ENCODE data around the gene TENM4. TPM values are rescaled to one million over a fixed set of nuclear protein-coding genes. Genes with fewer than 3 reads are reported as not detected.
A peak's percentile ranks its signal among the peaks of the same experiment; 100 is the strongest.
"Not testable (repeated sequence)": the region's sequence is repeated elsewhere in the genome, so short reads cannot be mapped to it uniquely, and the experiment has no call there.

Gene TENM4
- total RNA-seq, 1 donor from 2014 or later = 0.21 TPM

DNA sequence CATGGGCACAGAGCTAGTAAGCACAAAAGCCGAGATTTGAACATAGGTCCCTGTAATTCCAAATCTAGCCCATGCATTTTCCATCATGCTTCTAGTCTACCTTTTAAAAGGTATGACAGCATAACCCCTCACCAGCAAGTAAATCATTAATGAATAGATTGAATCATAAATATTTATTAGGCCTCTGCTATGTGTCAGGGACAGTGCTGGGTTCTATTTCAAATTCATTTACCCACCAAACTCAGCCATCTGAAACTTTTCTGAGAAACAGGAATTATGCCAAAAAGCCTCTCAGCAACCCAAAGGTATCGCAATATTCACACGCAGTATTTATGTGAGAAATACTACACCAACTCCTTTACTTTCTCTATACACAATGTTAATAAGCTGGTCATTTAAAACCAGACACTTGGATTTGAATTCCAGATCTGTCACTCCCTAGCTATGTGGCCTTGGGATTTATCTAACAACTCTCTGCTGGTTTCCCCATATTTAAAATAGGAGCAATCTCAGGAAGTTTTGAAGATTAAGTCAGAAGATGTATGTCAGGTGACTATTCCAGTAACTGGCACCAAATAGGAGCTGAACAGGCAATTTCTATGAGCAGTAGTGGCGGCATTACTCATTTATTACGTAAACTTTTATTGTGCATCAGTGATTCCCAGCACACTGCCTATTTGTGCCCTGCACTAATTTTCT is 191.4 kb downstream of the TENM4 start:
- no peak for DNase-seq (ENCODE audit: low read depth)

DNA sequence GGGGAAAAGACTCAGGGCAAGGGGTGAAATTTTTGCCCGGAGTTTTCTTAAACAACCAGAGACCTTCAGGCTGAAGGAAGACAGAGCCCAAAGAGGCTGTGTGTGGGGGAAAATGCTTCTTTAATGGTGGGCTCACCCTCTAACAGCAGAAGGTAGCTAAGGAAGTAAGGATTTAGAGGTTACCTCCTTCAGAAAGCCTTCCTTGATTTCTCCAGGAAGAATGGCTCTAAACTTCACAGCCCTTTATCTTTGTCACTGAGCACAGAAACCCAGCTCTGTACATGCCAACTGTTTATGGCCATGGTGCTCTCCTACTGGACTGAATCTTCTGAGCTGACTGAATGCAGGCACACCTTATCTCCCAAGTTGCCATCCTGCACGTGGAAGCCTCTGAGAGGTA is 196.0 kb downstream of the TENM4 start:
- DNase-seq (ENCODE audit: low read depth) = no peak

- DNase-seq (ENCODE audit: low read depth) = peak; percentile 16
Observed at GRCh38 chr11:79244241-79244772, 196.5 kb downstream of the TENM4 start.

- DNase-seq (ENCODE audit: low read depth) = no peak
Observed at GRCh38 chr11:79243422-79244210, 197.2 kb downstream of the TENM4 start.

- DNase-seq (ENCODE audit: low read depth) = no peak
Observed at GRCh38 chr11:79242616-79243015, 198.2 kb downstream of the TENM4 start.

DNA sequence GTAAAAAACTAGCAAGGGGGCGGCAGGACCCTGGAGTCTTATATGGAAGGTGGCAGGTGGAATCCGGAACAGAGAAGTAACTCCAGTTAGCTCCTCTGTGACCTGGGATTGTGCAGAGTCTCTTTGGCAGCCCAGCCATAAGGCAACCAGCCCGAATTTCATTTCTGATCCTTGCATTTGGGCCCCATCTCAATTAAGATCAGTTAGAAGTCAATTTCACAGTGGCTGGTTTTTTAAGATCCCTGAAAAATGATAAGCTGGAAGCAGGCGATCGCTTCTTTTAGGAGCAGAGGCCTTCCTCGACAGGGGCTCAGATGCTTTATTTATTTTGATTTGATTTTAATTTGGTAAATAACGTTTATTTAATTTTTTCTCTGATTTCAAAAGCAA is 199.0 kb downstream of the TENM4 start:
- DNase-seq (ENCODE audit: low read depth) = no peak

GRCh38 chr11:79241205-79241851 is 199.5 kb downstream of the TENM4 start:
- DNase-seq (ENCODE audit: low read depth) = no peak

- DNase-seq (ENCODE audit: low read depth) = no peak
Observed at GRCh38 chr11:79237703-79238102, 203.1 kb downstream of the TENM4 start.

GRCh38 chr11:79237091-79237490 is 203.7 kb downstream of the TENM4 start:
- DNase-seq (ENCODE audit: low read depth) = no peak

DNA sequence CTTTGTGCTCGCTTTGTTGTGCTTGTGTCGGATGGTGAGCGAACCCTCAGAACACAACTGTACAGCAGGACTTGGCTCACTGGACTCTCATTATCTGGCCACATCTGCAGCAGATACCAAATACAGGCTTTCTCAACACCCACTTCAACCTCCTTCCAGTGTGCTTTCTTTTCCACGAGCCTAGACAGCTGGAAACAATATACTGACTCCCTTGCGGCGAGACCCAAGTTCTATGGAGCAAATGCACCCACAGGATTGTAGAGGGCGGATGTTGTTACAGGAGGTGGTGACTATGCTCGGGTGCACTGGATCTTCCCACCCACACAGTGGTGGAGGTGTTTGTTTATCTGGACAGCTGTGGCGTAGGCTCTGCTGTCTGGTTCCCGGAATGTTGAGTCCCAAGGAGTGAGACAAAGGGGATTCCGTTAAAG is 204.3 kb downstream of the TENM4 start:
- peak; percentile 3 for DNase-seq (ENCODE audit: low read depth)

- DNase-seq (ENCODE audit: low read depth) = no peak
Observed at GRCh38 chr11:79235696-79236095, 205.1 kb downstream of the TENM4 start.

- DNase-seq (ENCODE audit: low read depth) = no peak
Observed at GRCh38 chr11:79232346-79232745, 208.5 kb downstream of the TENM4 start.

- DNase-seq (ENCODE audit: low read depth) = no peak
Observed at GRCh38 chr11:79229047-79229446, 211.8 kb downstream of the TENM4 start.

- DNase-seq (ENCODE audit: low read depth) = no peak
Observed at GRCh38 chr11:79227767-79228755, 212.8 kb downstream of the TENM4 start.

- DNase-seq (ENCODE audit: low read depth) = no peak
Observed at GRCh38 chr11:79227308-79227707, 213.5 kb downstream of the TENM4 start.

GRCh38 chr11:79226126-79226525 is 214.7 kb downstream of the TENM4 start:
- no peak for DNase-seq (ENCODE audit: low read depth)

GRCh38 chr11:79222163-79222562 is 218.7 kb downstream of the TENM4 start:
- not testable (repeated sequence) for DNase-seq (ENCODE audit: low read depth)

DNA sequence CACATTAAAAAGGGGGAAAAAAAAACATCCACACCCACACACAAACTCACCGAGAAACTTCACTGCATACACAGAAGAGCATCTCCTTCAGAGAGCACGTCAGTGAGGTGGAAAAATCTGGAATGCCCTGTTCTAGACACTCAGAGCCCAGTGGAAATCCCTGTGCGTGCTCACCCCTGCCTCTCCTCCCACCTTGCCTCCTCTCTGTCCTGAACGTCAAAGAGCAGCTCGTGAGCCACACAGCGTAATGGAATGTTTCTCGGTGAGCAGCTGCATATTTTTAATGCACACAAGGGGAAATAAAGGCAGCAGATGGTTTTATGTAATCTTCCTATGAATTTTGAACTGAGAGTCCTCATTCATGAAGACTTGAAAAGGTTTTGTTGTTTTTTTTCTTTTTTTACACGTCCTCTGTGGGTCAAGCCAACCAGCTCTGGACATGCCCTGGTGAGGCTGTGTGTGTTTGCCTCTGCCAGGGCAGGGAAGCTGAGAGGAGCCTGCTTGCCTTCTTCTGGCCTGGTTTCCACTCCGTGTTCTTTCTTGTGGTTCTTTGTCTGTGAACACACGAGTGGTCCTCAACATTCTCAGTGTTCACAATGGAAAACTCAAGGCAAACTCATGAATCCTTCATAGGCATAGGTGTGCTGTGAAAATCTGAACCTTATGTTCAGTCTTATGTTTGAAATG is 219.2 kb downstream of the TENM4 start:
- DNase-seq (ENCODE audit: low read depth) = no peak

- no peak for DNase-seq (ENCODE audit: low read depth)
Observed at GRCh38 chr11:79220171-79220570, 220.7 kb downstream of the TENM4 start.
